Suprapubic skin (tissue), 4 donors: ENCODE data around the gene ANKRA2. TPM values are rescaled to one million over a fixed set of nuclear protein-coding genes. Genes with fewer than 3 reads are reported as not detected.
A peak's percentile ranks its signal among the peaks of the same experiment; 100 is the strongest.
"Not testable (repeated sequence)": the region's sequence is repeated elsewhere in the genome, so short reads cannot be mapped to it uniquely, and the experiment has no call there.

ENCODE experiments used
- DNase-seq, 2 donors: peaks; one replicate each; pipeline ENCODE4 v3.0.0-alpha.2; 2019; ENCODE audit warnings: low spot score in 2 of 2
- H3K27ac ChIP-seq: fragments of 200-600 bp; sonication (generic); one replicate; pipeline ENCODE4 v1.5.1; 2019
- H3K27me3 ChIP-seq: fragments of 200-600 bp; sonication (generic); one replicate; pipeline ENCODE4 v1.5.1; 2019
- H3K36me3 ChIP-seq: fragments of 200-600 bp; sonication (generic); one replicate; pipeline ENCODE4 v1.5.1; 2019
- H3K4me1 ChIP-seq: fragments of 200-600 bp; sonication (generic); one replicate; pipeline ENCODE4 v1.5.1; 2019
- H3K4me3 ChIP-seq: fragments of 200-600 bp; sonication (generic); one replicate; pipeline ENCODE4 v1.5.1; 2019; ENCODE audit warnings: mild to moderate bottlenecking
- H3K9me3 ChIP-seq: fragments of 200-600 bp; sonication (generic); one replicate; pipeline ENCODE4 v1.5.1; 2019
- CTCF ChIP-seq, 2 donors: fragments of 200-600 bp in 1 of 2; fragments of 450-650 bp in 1 of 2; sonication (generic) in 1 of 2; IDR thresholded peaks; one replicate each; pipeline ENCODE4 v1.5.1; 2016 to 2019; ENCODE audit warnings: antibody characterized with exemption in 2 of 2, mild to moderate bottlenecking in 1 of 2, moderate library complexity in 1 of 2
- EP300 ChIP-seq: sonication (generic); formaldehyde crosslinking; IDR thresholded peaks from one replicate; pipeline ENCODE4 v1.6.1; 2017; ENCODE audit warnings: antibody characterized with exemption
- POLR2A ChIP-seq, 2 donors: fragments of 450-650 bp; IDR thresholded peaks; one replicate each; pipeline ENCODE4 v1.6.1; 2017; ENCODE audit warnings: antibody characterized with exemption in 2 of 2, mild to moderate bottlenecking in 2 of 2, moderate library complexity in 2 of 2
- POLR2AphosphoS5 ChIP-seq, 3 donors: sonication (generic); formaldehyde crosslinking; IDR thresholded peaks; one replicate each; pipeline ENCODE4 v1.6.1; 2017; ENCODE audit warnings: antibody characterized with exemption in 3 of 3
- WGBS: methylation state at CpG from one replicate; pipeline ENCODE4 v1.1.5; 2018; 5-methylcytosine and 5-hydroxymethylcytosine counted together
- total RNA-seq, 4 donors: library from RNA; depleted of rRNA; stranded (reverse); fragments of >200 nt; gene quantifications; one replicate each; pipeline ENCODE4 v1.1.0, GENCODE V29; 2016

Gene ANKRA2
- total RNA-seq, 4 donors from 2014 or later: 18.8 to 57.9 (median 20.9) TPM

- Histone ChIP-seq H3K9me3 (no peaks in the 10 kb centered on the region), H3K27ac (no peak overlapping the region), H3K36me3 (no peaks in the 10 kb centered on the region), H3K4me1 (peaks cover 8% of the 10 kb centered on the region), H3K27me3 (no peaks in the 10 kb centered on the region), H3K4me3 (no peak overlapping the region)
- WGBS: 16% methylated on average over 16 of the region's 16 CpGs
- no peak for DNase-seq
- TF ChIP-seq POLR2A (IDR thresholded peaks at IDR 0.05): no peak
- peak; percentile 52 to 77 for TF ChIP-seq CTCF (IDR thresholded peaks at IDR 0.05)
- no peak for TF ChIP-seq POLR2AphosphoS5 (IDR thresholded peaks at IDR 0.05)
- TF ChIP-seq EP300: no peak
These were observed 45.7 kb downstream of the ANKRA2 start for GRCh38 chr5:73519531-73520283.

- H3K27me3 ChIP-seq: no peaks in the 10 kb centered on the region
- no peak for DNase-seq
These were observed 50.2 kb downstream of the ANKRA2 start for GRCh38 chr5:73515232-73515631.

GRCh38 chr5:73514418-73514817 is 51.0 kb downstream of the ANKRA2 start:
- TF ChIP-seq CTCF (IDR thresholded peaks at IDR 0.05) (no peak), POLR2A (IDR thresholded peaks at IDR 0.05) (no peak), EP300 (no peak), POLR2AphosphoS5 (IDR thresholded peaks at IDR 0.05) (no peak)
- Histone ChIP-seq H3K27me3 (no peaks in the 10 kb centered on the region), H3K27ac (no peak overlapping the region), H3K4me1 (peaks cover 4% of the 10 kb centered on the region), H3K4me3 (no peak overlapping the region), H3K9me3 (no peaks in the 10 kb centered on the region), H3K36me3 (no peaks in the 10 kb centered on the region)
- 60% methylated on average over 2 of the region's 2 CpGs for WGBS
- DNase-seq: no peak

More at GRCh38 chr5:73515232-73515631, 50.2 kb downstream of the ANKRA2 start:
- TF ChIP-seq EP300 (no peak), POLR2A (IDR thresholded peaks at IDR 0.05) (no peak), POLR2AphosphoS5 (IDR thresholded peaks at IDR 0.05) (no peak), CTCF (IDR thresholded peaks at IDR 0.05) (no peak)
- Histone ChIP-seq H3K4me3 (no peak overlapping the region), H3K9me3 (no peaks in the 10 kb centered on the region), H3K27ac (no peak overlapping the region), H3K4me1 (peaks cover 8% of the 10 kb centered on the region), H3K36me3 (no peaks in the 10 kb centered on the region)
- 29% methylated on average over 4 of the region's 4 CpGs for WGBS

GRCh38 chr5:73513996-73514395 is 51.4 kb downstream of the ANKRA2 start:
- Histone ChIP-seq H3K27me3 (no peaks in the 10 kb centered on the region), H3K4me1 (no peaks in the 10 kb centered on the region), H3K9me3 (no peaks in the 10 kb centered on the region), H3K36me3 (no peaks in the 10 kb centered on the region), H3K4me3 (no peak overlapping the region), H3K27ac (no peak overlapping the region)
- TF ChIP-seq CTCF (IDR thresholded peaks at IDR 0.05): no peak
- no peak for TF ChIP-seq POLR2A (IDR thresholded peaks at IDR 0.05)
- no peak for TF ChIP-seq EP300
- no peak for TF ChIP-seq POLR2AphosphoS5 (IDR thresholded peaks at IDR 0.05)
- 75% methylated on average over 3 of the region's 3 CpGs for whole genome bisulfite sequencing
- DNase-seq: no peak

- DNase-seq, H3K4me1 ChIP-seq, H3K4me3 ChIP-seq, H3K27me3 ChIP-seq, H3K9me3 ChIP-seq, H3K27ac ChIP-seq: not testable (repeated sequence)
- 97% methylated on average over 26 of the region's 26 CpGs for WGBS
- H3K36me3 ChIP-seq: peaks cover 31% of the 10 kb centered on the region
These were observed 56.9 kb downstream of the ANKRA2 start for GRCh38 chr5:73508521-73508920.
